ENCODE results near the gene IDE.

The IDE gene

GRCh38 chr10:92550924-92551323, 23.0 kb downstream of the IDE start:
- peaks cover 3% of the 10 kb centered on the region; the same call in 1 of the 2 replicates for H4K20me1 ChIP-seq (ENCODE audit: insufficient read depth, low read length)
- peaks cover 17% of the 10 kb centered on the region for H3K79me2 ChIP-seq (ENCODE audit: low read length)
- H3K4me3 ChIP-seq (ENCODE audit: low read length): no peak overlapping the region
- no peak overlapping the region for H3K9ac ChIP-seq (ENCODE audit: low read length)
- TF ChIP-seq EZH2phosphoT487 (IDR thresholded peaks at IDR 0.05; ENCODE audit: low read depth) (no peak), CTCF (IDR thresholded peaks at IDR 0.05; ENCODE audit: low read depth, low read length) (no peak)
- H3K36me3 ChIP-seq (replicated peaks; ENCODE audit: low read depth, low read length): peaks cover 16% of the 10 kb centered on the region
- no peaks in the 10 kb centered on the region for H3K27me3 ChIP-seq (ENCODE audit: low read depth, low read length)
- H3K9me3 ChIP-seq (ENCODE audit: insufficient read depth, low read length): no peaks in the 10 kb centered on the region
- no peak overlapping the region for H2AFZ ChIP-seq (ENCODE audit: low read depth, low read length)
- peaks cover 14% of the 10 kb centered on the region for H3K4me1 ChIP-seq (ENCODE audit: low read length)
- H3K4me2 ChIP-seq (ENCODE audit: low read length): no peak overlapping the region
- H3K27ac ChIP-seq (ENCODE audit: low read length): no peak overlapping the region

- Histone ChIP-seq H3K36me3 (replicated peaks; ENCODE audit: low read depth, low read length) (no peaks in the 10 kb centered on the region), H3K4me3 (ENCODE audit: low read length) (no peak overlapping the region), H3K4me2 (ENCODE audit: low read length) (no peak overlapping the region), H3K4me1 (ENCODE audit: low read length) (peaks cover 16% of the 10 kb centered on the region), H3K27me3 (ENCODE audit: low read depth, low read length) (no peaks in the 10 kb centered on the region), H3K79me2 (ENCODE audit: low read length) (peaks cover 18% of the 10 kb centered on the region; the same call in 1 of the 2 replicates), H3K9ac (ENCODE audit: low read length) (no peak overlapping the region), H3K9me3 (ENCODE audit: insufficient read depth, low read length) (no peaks in the 10 kb centered on the region), H3K27ac (ENCODE audit: low read length) (no peak overlapping the region), H2AFZ (ENCODE audit: low read depth, low read length) (no peak overlapping the region), H4K20me1 (ENCODE audit: insufficient read depth, low read length) (peaks cover 7% of the 10 kb centered on the region; the same call in 1 of the 2 replicates)
- TF ChIP-seq EZH2phosphoT487 (IDR thresholded peaks at IDR 0.05; ENCODE audit: low read depth) (no peak), CTCF (IDR thresholded peaks at IDR 0.05; ENCODE audit: low read depth, low read length) (no peak)
These were observed 26.2 kb downstream of the IDE start for GRCh38 chr10:92547676-92548075.

- H3K9ac ChIP-seq (ENCODE audit: low read length): no peak overlapping the region
- no peak overlapping the region for H2AFZ ChIP-seq (ENCODE audit: low read depth, low read length)
- H3K27me3 ChIP-seq (ENCODE audit: low read depth, low read length): no peaks in the 10 kb centered on the region
- no peak overlapping the region for H3K27ac ChIP-seq (ENCODE audit: low read length)
- H3K4me1 ChIP-seq (ENCODE audit: low read length): peaks cover 18% of the 10 kb centered on the region
- no peaks in the 10 kb centered on the region for H3K9me3 ChIP-seq (ENCODE audit: insufficient read depth, low read length)
- H3K4me3 ChIP-seq (ENCODE audit: low read length): no peak overlapping the region
- no peaks in the 10 kb centered on the region for H3K36me3 ChIP-seq (replicated peaks; ENCODE audit: low read depth, low read length)
- TF ChIP-seq EZH2phosphoT487 (IDR thresholded peaks at IDR 0.05; ENCODE audit: low read depth) (no peak), CTCF (IDR thresholded peaks at IDR 0.05; ENCODE audit: low read depth, low read length) (no peak)
- peaks cover 8% of the 10 kb centered on the region for H4K20me1 ChIP-seq (ENCODE audit: insufficient read depth, low read length)
- H3K79me2 ChIP-seq (ENCODE audit: low read length): peaks cover 11% of the 10 kb centered on the region; the same call in 1 of the 2 replicates
- H3K4me2 ChIP-seq (ENCODE audit: low read length): no peak overlapping the region
These were observed 28.3 kb downstream of the IDE start for GRCh38 chr10:92545556-92545955.

- Histone ChIP-seq H3K9ac (ENCODE audit: low read length) (no peak overlapping the region), H3K36me3 (replicated peaks; ENCODE audit: low read depth, low read length) (no peaks in the 10 kb centered on the region), H3K9me3 (ENCODE audit: insufficient read depth, low read length) (no peaks in the 10 kb centered on the region), H2AFZ (ENCODE audit: low read depth, low read length) (no peak overlapping the region), H3K4me3 (ENCODE audit: low read length) (no peak overlapping the region), H3K27me3 (ENCODE audit: low read depth, low read length) (no peaks in the 10 kb centered on the region), H3K79me2 (ENCODE audit: low read length) (peaks cover 14% of the 10 kb centered on the region; the same call in 1 of the 2 replicates), H3K27ac (ENCODE audit: low read length) (no peak overlapping the region), H4K20me1 (ENCODE audit: insufficient read depth, low read length) (peaks cover 8% of the 10 kb centered on the region), H3K4me2 (ENCODE audit: low read length) (no peak overlapping the region), H3K4me1 (ENCODE audit: low read length) (peaks cover 20% of the 10 kb centered on the region)
- no peak for TF ChIP-seq EZH2phosphoT487 (IDR thresholded peaks at IDR 0.05; ENCODE audit: low read depth)
- no peak for TF ChIP-seq CTCF (IDR thresholded peaks at IDR 0.05; ENCODE audit: low read depth, low read length)
These were observed 29.6 kb downstream of the IDE start for GRCh38 chr10:92544296-92544695.

Data from OCI-LY3 (cell line).